Stimulated activated naive CD8-positive, alpha-beta T cell treated with anti-CD3 and anti-CD28 coated beads, Interleukin-15, Interleukin-2, amounts not matched to agents 100 U/mL and 50 U/mL, for 24 hours (primary cell): ENCODE results near the gene OR51D1.

Source experiments
- ATAC-seq: fragments of 150-1000 bp; cut with Tn5 transposase; one replicate; pipeline ENCODE4 v1.10.0; 2021
- DNase-seq: peaks from one replicate; pipeline ENCODE4 v3.0.0; 2021

OR51D1 gene, protein sequence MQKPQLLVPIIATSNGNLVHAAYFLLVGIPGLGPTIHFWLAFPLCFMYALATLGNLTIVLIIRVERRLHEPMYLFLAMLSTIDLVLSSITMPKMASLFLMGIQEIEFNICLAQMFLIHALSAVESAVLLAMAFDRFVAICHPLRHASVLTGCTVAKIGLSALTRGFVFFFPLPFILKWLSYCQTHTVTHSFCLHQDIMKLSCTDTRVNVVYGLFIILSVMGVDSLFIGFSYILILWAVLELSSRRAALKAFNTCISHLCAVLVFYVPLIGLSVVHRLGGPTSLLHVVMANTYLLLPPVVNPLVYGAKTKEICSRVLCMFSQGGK

DNA sequence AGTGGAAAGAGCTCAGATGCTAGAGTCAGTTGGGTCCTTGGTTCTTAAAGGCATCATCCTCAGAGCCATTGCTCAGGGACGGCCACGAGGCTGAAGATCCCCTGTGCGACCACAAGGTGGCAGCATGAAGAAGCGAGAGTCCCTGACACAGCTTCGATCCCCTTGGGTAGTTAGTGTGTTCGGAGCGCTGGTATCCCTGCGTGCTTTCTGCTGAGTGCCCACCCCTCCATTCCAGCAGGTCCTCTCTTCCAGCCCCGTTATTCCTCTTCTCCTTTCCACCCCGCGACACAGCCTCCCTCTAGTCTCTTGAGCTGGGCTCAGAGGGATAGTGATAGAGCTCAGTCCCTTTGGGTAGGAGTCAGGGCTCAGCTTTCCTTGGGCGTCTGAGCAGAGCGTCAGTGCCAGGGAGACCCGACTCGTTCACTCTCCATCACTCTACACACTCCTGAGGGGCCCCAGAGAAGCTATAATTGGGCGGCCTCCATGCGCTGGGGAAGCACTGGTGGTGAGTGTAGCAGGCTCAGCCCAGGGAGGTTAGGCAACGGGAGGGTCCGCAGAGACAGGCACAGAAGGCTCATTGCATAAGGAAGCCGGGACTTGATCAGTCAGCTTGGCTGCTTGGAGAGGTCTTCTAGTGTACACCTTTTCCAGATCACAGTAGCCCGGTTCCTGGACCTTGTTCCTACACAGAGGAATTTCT is at the start of gene OR51D1:
OR51D1 (plus strand) TSS at position 516 of the 700 bp plus-strand sequence. CDS start 2,314 bp downstream, outside the sequence.
- ATAC-seq (peak; percentile 82), DNase-seq (peak; percentile 74)

DNA sequence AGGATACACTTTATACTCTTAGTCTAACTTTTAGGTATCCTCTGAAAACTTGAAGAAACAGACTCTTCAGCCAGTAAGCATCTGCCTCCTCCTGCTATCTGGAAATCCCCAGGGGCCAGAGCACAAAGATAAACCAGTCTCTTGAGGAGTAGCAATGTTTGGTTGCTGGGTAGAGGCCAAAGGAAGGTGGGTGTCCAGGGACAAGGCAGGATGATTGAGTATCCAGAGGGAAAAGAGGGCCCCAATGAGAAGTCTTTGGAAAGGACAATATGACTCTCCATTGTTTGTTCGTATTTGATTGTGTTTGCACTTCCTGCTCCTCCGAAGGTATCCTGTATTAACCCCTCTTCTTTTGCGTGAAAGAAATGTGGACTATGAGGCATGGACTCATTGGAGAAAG is 48.3 kb upstream of the OR51D1 start:
- ATAC-seq = no peak

DNA sequence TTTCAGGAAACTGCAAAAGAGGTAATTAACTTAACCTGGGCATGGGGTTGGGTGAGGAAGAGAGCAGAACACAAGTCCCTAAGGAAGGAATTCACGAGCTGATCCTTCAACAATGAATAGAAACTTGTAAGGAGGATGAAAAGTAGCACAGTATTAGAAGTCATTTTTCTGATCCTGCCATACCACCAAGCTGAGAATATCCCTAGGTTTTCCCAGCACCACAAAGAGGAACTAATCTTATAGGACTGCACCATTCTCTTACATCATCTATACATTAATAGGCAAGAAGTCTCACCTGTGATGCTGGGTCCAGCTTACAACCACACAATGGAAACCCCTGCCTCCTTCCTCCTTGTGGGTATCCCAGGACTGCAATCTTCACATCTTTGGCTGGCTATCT is 43.5 kb upstream of the OR51D1 start, which contains the start of gene OR52I1:
OR52I1 (plus strand) TSS at position 301 of the 400 bp plus-strand sequence; CDS start at position 301, 0 bp downstream.
- no peak for DNase-seq

More for the DNA sequence above, 48.3 kb upstream of the OR51D1 start:
- no peak for DNase-seq

DNA sequence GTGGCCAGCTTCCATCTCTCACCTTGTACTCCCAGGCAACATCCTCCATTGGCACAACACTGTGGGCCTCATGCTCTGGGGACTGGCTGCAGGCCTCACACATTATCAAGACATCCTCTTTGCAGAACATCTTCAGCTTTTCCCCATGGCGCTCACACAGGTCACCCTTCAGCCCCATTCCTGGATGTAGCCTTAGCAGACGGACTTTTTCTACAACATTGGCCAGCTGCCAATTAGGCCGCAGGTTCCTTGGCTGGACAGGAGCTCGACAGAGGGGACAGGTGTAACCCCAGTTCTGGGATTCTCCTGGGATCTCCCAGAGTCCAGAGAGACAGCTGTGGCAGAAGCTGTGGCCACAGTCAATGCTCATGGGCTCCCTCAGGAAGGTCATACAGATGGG is 32.2 kb upstream of the OR51D1 start:
- DNase-seq (no peak), ATAC-seq (no peak)

More for the DNA sequence above, 43.5 kb upstream of the OR51D1 start, which contains the start of gene OR52I1:
- ATAC-seq = no peak

DNA sequence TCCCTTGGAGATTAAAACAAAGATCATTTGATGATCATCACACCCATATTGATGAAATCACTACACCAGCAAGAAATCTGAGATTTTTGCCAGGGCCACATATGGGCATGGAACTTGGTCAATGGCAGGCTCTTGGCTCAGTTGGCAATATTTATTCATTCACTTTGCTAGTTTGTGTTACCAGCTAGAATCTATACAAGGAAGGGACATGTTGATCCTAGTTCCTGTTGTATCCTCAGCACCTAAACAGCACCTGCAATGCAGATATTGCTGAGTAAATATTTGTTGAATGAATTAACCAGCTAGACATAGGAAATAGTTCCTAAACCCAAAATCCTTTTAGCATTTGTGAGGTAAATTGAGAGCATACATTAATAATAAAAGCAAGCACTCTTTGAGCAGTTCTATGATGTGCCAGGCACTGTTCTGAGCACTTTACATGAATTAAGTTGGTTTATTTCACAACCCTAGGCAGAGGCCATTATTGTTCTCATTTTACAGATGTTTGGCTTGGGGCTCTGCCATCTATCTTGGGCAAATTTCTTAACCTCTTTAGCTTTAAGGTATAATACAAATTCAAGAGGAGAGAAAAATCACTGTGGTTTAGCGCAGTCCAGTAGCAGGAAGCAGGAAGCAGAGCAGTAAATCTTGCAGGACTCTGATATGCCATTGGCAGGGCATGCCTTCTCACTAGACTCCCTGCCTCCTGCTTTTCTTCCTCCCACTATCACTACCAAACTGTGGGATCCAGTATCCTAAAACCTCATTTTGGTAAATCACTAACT is 30.9 kb upstream of the OR51D1 start:
- no peak for DNase-seq
- ATAC-seq = no peak

DNA sequence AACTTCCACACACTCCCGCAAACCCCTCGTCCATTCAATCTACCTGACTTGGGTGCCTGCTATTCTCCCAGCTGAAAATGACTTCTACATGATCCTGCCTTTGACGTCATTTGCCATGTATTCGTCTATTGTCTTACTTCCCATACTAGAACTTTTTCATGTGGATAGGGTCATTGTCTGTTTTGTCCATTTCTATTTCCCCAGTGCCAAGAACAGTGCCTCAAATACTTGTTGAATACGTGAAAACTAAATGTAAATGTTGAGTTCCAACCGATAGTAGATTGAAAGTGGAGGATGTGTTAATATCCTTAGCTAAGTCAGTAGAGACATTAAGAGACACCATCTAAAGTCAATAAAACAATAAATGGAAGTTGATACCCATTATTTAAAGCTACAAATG is 30.2 kb upstream of the OR51D1 start:
- no peak for ATAC-seq
- no peak for DNase-seq

DNA sequence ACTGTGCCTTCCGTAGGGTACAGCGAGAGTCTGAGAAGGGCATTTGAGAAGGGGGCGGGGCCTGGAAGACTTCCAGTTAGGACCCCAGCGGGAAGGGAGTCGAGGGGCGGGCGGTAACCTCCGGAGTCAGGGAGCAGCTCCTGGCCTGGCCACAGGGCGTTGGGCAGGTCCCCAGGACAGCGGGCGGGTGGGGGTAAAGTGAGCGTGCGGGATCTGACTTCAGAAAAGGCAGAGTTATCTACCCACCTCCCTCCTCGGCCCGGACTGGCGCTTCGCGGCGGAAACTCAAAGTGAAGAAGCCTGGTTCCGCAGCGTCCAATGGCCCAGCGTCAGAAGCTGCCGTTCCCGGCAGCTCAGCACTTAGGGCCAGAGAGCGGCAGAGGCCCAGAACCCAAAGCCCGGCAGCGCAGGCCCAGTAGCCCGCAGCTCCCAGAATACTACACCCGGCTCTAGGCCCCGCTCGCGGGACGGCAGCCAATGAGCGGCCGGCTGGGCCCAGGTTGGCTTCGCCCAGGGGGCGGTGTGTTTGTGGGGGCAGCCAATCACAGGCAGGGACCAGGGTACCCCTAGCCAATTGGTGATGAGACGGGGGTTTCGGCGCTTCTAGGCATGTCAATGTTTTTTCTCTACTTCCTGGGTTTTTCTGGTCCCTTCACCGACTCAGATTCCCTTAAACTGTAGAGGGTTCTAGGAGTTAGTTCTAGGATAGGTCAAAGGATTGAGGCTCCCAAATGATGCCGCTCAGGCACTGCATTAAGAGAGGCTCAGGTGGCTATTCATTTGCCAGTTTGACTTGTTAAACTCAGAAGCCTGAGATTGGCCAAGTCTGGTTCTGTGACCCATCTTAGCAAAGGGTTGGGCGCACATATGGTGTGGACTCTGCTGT is 29.3 kb upstream of the OR51D1 start, which contains the start of gene TRIM68:
TRIM68 (minus strand) TSS at position 451 of the 886 bp plus-strand sequence. CDS start 2,727 bp downstream, outside the sequence.
- ATAC-seq = peak; percentile 100
- DNase-seq = peak; percentile 94

DNA sequence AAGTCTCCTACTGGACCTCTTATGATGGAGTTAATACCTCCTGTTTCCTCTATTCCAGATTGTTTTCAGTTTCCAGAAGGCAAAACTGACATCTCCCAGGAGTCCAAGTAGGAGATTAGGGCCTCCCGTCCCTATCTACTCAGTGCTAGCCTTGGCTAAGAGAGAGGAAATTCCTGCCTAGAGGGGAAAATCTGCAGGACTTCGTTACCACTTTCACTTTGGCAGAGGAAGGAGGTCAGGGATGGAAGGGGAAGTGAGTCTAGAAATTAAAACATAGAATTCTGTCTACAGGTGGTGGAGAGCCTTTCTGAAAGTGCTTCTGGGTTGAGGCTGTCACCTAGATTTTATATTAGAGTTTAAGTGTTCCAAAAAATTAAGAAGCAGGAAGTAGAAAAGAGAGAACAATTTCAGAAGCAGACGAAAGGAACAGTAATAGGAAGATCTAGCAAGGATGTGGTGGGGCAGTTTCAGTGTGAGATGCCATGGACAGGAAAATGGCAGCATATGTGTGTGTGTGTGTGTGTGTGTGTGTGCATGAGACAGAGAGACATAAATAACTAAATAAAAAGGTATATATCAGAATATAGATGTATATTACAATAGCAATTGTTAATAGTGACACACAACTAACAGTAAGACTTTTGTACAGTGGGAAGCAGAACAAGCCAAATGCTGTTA is 26.9 kb upstream of the OR51D1 start:
- ATAC-seq = no peak
- DNase-seq = peak; percentile 13

DNA sequence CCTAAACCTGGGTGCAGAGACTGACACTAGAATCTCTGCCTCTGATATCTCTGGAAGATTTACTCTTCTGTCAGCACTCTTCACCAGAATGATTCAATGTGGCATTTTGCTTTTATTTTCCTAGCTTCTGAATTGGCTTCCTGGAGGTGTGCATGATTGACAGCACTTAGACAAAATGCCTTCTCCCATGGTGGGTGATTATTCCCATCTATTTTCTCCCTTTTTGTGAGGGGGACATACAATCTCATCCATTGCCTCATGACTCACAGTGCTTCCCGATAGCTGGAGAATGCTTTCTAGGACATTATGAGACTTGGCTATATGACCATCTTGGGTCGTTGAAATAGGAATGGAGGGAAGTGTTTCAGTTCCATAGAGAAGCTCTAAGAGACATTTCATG is 25.3 kb upstream of the OR51D1 start:
- DNase-seq (no peak), ATAC-seq (no peak)

DNA sequence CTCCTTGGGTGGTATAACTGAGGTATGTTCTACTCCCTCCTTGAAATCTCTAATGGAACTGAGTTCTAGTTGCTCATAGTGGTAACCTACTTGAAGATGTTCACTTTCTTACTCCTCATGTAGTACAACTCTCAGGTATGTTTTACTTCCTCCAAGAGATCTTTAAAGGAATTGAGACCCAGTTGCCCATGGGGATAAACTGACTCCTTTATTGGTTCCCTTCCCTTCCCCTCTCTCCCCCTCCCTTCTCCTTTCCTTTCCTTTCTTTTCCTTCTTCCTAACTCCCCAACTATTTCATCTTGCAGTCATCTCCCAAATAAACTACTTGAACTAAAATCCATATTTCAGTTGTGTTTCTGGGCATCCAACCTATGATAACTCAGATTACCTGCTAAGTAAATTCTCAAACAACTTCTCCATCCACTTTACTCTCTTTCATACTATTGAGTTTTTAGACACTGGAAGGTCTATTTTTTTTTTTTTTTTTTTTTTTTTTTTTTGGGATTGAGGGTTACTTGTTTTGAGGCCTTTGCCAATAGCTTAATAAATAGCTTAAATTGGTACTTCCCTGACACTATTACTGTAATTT is 21.3 kb upstream of the OR51D1 start:
- ATAC-seq (no peak), DNase-seq (no peak)

DNA sequence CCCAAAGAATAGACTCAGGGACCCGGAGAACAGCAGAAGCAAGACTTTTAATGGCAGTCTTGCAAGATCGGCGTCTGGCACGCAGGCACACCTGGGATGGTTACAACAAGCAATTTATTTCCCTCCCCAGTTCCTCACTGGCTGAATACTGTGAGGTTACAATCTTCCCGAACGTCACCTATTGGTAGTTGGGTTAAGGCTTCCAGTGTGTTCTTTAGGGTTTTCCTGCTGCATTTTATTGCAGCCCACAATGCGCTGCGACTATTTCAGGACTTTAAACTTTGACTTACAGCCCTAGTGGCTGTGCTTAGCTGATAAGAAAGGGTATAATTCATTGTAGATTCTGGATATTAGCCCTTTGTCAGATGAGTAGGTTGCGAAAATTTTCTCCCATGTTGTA is 17.8 kb upstream of the OR51D1 start:
- no peak for ATAC-seq
- no peak for DNase-seq

DNA sequence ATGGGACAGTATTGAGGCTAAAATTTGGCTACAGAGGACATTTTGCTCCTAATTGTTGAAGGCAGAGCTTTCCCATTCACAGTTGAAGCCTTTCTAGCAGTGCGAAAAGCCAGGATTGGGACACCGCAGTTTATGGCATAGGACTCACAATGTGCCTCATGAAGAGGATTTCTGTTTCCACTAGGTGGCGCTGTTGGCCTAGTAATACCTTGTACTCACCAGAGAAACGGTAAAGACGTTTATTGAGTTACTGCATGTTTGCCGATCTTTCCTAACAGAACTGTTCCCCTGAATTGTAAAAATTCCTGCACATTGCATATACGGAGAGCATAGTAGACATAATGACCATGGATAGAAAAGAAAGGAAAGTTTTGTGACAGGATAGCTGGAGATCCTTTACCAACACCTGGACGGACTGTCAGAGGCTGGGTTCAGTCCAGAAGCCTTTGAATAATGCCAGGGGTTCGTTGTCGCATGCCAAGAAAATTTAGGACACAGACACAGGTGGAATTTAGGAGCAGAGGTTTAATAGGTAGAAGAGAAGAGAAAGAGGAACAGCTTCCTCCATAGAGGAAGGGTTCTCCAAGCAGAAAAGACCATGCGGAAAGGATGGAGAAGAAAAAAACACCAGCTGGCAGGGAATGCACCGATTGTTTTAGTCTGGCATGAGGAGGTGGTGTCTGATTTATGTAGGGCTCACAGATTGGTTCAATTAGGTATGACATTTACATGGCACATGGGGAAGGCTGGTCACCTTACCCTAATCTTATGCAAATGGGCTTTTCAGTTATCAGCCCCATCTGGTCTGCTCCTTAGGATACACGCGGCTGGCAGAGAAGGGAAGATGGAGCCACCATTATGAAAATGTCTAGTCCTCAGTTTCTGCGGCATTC is 10.8 kb upstream of the OR51D1 start:
- peak; percentile 36 for ATAC-seq
- DNase-seq = peak; percentile 68

DNA sequence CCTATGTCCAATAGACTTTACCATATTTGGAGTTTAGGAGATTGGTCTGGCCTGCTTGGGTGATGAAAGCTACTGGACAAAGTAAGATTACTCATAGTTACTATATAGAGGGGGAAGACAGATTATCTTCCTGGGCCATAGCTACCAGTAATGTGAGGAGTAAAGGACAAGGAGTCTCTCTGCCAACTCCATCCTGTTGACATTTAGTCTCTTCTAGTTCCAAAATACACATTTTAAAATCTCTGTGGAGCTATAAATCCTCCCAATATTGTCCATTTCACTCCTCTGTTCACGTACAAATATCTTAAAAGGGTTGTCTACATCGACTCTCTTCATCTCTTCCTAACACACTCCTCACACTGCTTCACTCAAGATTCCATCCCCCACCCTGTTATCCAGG is 1.1 kb upstream of the OR51D1 start:
- DNase-seq (no peak), ATAC-seq (no peak)

DNA sequence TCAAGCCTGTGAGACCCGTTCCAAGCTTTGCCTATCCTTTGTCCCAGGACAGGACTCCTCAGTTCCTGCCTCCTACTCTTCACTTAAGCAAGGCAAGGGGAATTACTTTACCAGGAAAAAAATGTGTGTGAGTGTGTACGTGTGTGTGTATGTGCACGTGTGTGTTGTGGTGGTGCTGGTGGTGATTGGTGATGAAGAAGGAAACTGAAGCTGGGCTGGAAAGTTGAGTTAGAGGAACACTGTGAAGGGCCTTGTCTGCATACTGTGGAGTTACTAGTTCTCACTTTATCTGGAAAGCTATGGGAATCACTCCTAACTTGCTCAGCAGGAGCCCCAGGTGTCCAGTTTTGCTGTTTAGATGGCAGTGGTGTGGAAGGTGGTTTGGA is 378 bp downstream of the OR51D1 start:
- no peak for ATAC-seq
- DNase-seq = no peak

DNA sequence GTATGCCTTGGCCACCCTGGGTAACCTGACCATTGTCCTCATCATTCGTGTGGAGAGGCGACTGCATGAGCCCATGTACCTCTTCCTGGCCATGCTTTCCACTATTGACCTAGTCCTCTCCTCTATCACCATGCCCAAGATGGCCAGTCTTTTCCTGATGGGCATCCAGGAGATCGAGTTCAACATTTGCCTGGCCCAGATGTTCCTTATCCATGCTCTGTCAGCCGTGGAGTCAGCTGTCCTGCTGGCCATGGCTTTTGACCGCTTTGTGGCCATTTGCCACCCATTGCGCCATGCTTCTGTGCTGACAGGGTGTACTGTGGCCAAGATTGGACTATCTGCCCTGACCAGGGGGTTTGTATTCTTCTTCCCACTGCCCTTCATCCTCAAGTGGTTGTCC is 2.7 kb downstream of the OR51D1 start:
- DNase-seq (no peak), ATAC-seq (no peak)

DNA sequence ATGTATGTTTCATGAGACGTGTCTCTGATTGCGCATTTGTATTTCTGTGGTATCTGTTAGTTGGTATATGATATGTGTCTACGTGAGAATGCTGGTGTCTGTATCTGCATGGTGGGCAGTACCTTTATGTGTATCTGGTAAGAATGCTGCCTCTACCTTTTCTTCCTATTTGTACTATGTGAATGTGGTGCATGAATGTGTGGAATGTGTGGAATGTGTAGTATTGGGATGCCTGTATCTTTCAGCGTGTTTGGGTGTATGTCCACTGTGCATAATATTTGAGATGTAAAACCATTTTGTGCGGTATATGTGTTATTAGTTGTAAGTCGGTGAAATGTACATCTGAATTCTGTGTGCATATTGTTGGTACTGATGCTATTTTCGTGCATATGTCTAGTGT is 4.2 kb downstream of the OR51D1 start:
- ATAC-seq (no peak), DNase-seq (no peak)

DNA sequence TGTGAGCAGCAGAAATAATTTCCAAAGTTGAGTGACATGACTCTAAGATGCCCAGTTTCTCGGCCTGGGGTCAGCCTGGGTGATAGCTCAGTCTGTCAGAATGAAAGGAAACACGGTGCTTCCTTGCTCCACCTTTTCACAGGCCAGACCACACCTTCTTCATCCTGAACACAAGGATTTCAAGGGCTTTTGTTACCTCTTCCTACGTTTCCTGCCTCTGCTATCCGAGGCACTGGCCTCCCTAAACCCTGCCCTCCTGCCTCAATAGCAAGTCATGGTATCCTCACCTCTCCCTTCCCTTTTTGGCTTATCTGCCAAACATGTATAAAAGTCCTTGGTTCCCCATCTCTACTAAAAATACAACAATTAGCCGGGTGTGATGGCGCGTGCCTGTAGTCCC is 4.8 kb downstream of the OR51D1 start:
- no peak for ATAC-seq
- no peak for DNase-seq

DNA sequence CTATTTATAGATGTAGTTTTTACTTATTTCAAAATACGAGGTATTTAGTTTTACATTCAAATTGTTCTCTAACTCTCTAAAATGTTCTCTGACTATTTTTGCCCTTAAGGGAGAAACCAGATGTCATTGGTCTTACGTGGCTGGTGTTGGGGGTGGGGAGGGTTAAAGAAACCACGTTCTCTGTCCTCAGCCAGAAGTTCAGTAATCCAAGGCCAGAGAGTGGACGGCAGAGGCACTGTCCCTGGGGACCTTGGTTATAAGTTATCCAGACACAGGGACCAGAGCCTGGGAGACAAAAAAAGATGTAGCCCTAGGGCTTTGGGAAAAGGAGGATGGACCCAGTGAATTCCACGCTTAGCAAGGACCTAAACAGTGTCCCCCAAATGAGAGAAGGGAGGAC is 5.8 kb downstream of the OR51D1 start:
- no peak for ATAC-seq

DNA sequence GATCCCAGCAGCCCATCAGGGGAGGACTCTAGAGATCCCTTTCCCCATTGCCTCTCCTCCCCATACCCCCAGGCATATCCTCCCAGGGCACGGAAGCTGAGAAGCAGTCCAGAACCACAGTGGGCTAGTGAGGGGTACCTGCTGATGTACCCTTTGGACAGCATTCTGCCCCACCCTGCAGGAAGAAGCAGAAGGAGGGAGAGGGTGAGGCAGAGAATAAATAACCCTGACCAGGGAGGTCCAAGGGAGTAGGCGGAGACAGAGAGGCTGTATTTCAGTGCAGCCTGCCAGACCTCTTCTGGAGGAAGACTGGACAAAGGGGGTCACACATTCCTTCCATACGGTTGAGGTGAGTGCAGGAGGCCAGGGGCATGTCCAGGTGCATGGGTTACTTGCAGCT is 6.4 kb downstream of the OR51D1 start, which contains the start of gene OR51E1:
OR51E1 (plus strand) TSS at position 301 of the 400 bp plus-strand sequence. CDS start 8,545 bp downstream, outside the sequence.
- no peak for DNase-seq
- ATAC-seq = no peak

More for the DNA sequence above, 5.8 kb downstream of the OR51D1 start:
- no peak for DNase-seq
